Measurements from ENCODE around the gene PRLR. TPM values are rescaled to one million over a fixed set of nuclear protein-coding genes. Genes with fewer than 3 reads are reported as not detected.

Gene PRLR
- total and polyA plus RNA-seq, 2 of the 13 experiments (the other 11 are each of a cell fraction or from before 2014, with no cell fraction given): 12.2 to 13.3 TPM

DNA sequence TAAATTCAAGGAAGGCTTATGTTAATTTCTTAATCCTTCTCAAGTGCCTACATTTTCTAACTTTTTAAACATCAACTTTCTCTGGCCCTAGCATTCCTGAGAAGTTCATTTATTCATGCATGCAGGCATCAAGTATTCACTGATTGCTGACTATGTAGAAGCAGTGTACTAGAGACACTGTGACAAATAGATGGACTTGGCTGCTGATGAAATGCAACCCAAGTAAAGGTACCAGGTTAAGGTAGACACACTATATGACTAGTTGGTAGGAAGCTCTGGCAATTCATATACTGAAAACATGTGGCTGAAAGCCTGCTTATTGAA, 66.6 kb downstream of the PRLR start:
- no peak for TF ChIP-seq ZNF552 (CRISPR knock-in tag; IDR thresholded peaks at IDR 0.05; ENCODE audit: borderline replicate concordance)
- TF ChIP-seq, protein P1, sequence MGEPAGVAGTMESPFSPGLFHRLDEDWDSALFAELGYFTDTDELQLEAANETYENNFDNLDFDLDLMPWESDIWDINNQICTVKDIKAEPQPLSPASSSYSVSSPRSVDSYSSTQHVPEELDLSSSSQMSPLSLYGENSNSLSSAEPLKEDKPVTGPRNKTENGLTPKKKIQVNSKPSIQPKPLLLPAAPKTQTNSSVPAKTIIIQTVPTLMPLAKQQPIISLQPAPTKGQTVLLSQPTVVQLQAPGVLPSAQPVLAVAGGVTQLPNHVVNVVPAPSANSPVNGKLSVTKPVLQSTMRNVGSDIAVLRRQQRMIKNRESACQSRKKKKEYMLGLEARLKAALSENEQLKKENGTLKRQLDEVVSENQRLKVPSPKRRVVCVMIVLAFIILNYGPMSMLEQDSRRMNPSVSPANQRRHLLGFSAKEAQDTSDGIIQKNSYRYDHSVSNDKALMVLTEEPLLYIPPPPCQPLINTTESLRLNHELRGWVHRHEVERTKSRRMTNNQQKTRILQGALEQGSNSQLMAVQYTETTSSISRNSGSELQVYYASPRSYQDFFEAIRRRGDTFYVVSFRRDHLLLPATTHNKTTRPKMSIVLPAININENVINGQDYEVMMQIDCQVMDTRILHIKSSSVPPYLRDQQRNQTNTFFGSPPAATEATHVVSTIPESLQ (CRISPR knock-in tag; conservative IDR thresholded peaks at IDR 0.05): no peak
- POLR2A ChIA-PET: no interaction called here
- DNase-seq (ENCODE audit: low spot score) (no peak), ATAC-seq (no peak), FAIRE-seq (no peak)
- in situ Hi-C loops (cut with HindIII; ENCODE audit: extremely low pct_ligation_motif_present, low pct_unique_long_range_greater_than_20kb) (no loop called here), intact Hi-C loops (cut with micrococcal nuclease; ENCODE audit: unreplicated experiment) (no loop called here)
- peaks cover 36% of the 10 kb centered on the region for H3K4me1 ChIP-seq (ENCODE audit: insufficient read depth, low read length)
- H3K4me2 ChIP-seq (ENCODE audit: low read depth, low read length): no peak overlapping the region
- no peak overlapping the region for H3K9ac ChIP-seq (ENCODE audit: insufficient read depth, low read depth, low read length)
- H3K9me3 ChIP-seq (ENCODE audit: low read length): no peaks in the 10 kb centered on the region
- no peaks in the 10 kb centered on the region for H4K20me1 ChIP-seq (ENCODE audit: insufficient read depth, low read length)
- CTCF ChIA-PET (ENCODE audit: low intra/inter-chr PET ratio, low total read pairs): no interaction called here
- H2AFZ ChIP-seq (ENCODE audit: low read length): no peak overlapping the region
- H3K4me3 ChIP-seq (replicated peaks in 1 of 3; ENCODE audit: insufficient read depth in 1 of 3, low read depth in 2 of 3, low read length in 3 of 3): no peak overlapping the region
- no peaks in the 10 kb centered on the region for H3K79me2 ChIP-seq (ENCODE audit: insufficient read depth, low read length)
- no peaks in the 10 kb centered on the region for H3K27me3 ChIP-seq (ENCODE audit: control insufficient read depth in 1 of 2, insufficient read depth in 2 of 2, low read length in 2 of 2)
- BruUV-seq (replicated peaks): no TSS peak
- H3K36me3 ChIP-seq (replicated peaks in 1 of 2; ENCODE audit: control insufficient read depth in 1 of 2, insufficient read depth in 2 of 2, low read length in 2 of 2): no peaks in the 10 kb centered on the region
- H3K27ac ChIP-seq (ENCODE audit: extremely low read length, insufficient read depth, low read length): no peak overlapping the region

DNA sequence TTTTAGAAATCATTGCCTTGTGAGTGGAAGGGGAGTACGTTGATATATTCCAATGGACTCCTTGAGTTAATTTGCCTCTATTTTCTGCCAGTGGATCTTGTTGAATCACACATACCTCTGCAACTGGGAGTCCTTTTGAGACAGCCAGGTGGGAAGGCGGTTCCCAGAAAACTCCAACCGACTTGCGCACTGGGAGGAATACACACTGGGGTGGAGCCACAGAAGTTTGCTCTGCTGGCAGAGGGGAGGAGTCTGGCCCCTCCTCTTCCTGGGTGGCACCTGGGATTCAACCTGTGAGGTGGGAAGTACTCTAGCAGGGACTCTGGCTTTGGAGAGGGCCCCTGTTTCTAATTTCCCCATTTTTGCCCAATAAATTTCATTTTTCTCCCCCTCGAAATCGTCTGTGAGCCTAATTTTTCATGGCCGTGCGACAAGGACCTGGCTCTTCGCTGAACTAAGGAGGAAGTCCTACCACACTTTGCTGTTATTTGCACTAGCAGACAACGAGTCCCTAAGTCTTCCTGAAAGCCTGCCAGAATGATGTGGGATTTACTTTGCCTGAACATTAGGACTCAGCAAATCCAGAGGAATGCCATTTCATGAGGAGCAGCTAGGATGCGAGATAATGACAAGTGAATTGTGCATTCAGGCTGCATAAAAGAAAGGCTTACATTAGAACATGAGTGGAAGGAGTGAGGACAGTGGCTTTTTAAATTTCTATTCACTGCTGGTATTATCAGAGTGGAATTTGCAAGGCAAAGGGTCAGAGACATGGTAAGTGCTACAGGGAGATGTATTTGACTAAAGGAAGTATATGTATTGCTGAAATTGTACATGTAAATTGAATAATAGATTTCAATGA, 67.2 kb downstream of the PRLR start:
- peaks cover 42% of the 10 kb centered on the region for H3K4me1 ChIP-seq (ENCODE audit: insufficient read depth, low read length)
- H3K36me3 ChIP-seq (replicated peaks in 1 of 2; ENCODE audit: control insufficient read depth in 1 of 2, insufficient read depth in 2 of 2, low read length in 2 of 2): no peaks in the 10 kb centered on the region
- in situ Hi-C loops (cut with HindIII; ENCODE audit: extremely low pct_ligation_motif_present, low pct_unique_long_range_greater_than_20kb) (no loop called here), intact Hi-C loops (cut with micrococcal nuclease; ENCODE audit: unreplicated experiment) (no loop called here)
- BruUV-seq (replicated peaks): no TSS peak
- no peak overlapping the region for H3K4me3 ChIP-seq (replicated peaks in 1 of 3; ENCODE audit: insufficient read depth in 1 of 3, low read depth in 2 of 3, low read length in 3 of 3)
- FAIRE-seq (no peak), ATAC-seq (no peak), DNase-seq (ENCODE audit: low spot score) (no peak)
- 93% methylated on average over 11 of the region's 11 CpGs for WGBS (ENCODE audit: low lambda C conversion rate)
- H3K9ac ChIP-seq (ENCODE audit: insufficient read depth, low read depth, low read length): no peak overlapping the region
- H3K27ac ChIP-seq (ENCODE audit: extremely low read length, insufficient read depth, low read length): no peak overlapping the region
- no peaks in the 10 kb centered on the region for H3K79me2 ChIP-seq (ENCODE audit: insufficient read depth, low read length)
- no peak overlapping the region for H2AFZ ChIP-seq (ENCODE audit: low read length)
- no peaks in the 10 kb centered on the region for H4K20me1 ChIP-seq (ENCODE audit: insufficient read depth, low read length)
- H3K4me2 ChIP-seq (ENCODE audit: low read depth, low read length): no peak overlapping the region
- CTCF ChIA-PET (ENCODE audit: low intra/inter-chr PET ratio, low total read pairs): no interaction called here
- POLR2A ChIA-PET: no interaction called here
- H3K9me3 ChIP-seq (ENCODE audit: low read length): no peaks in the 10 kb centered on the region
- no peaks in the 10 kb centered on the region for H3K27me3 ChIP-seq (ENCODE audit: control insufficient read depth in 1 of 2, insufficient read depth in 2 of 2, low read length in 2 of 2)
- TF ChIP-seq, protein P2, sequence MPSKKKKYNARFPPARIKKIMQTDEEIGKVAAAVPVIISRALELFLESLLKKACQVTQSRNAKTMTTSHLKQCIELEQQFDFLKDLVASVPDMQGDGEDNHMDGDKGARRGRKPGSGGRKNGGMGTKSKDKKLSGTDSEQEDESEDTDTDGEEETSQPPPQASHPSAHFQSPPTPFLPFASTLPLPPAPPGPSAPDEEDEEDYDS (CRISPR knock-in tag; IDR thresholded peaks at IDR 0.05): no peak
- TF ChIP-seq, protein P3, sequence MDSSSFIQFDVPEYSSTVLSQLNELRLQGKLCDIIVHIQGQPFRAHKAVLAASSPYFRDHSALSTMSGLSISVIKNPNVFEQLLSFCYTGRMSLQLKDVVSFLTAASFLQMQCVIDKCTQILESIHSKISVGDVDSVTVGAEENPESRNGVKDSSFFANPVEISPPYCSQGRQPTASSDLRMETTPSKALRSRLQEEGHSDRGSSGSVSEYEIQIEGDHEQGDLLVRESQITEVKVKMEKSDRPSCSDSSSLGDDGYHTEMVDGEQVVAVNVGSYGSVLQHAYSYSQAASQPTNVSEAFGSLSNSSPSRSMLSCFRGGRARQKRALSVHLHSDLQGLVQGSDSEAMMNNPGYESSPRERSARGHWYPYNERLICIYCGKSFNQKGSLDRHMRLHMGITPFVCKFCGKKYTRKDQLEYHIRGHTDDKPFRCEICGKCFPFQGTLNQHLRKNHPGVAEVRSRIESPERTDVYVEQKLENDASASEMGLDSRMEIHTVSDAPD (CRISPR knock-in tag; IDR thresholded peaks at IDR 0.05): no peak
- TF ChIP-seq, protein P4, sequence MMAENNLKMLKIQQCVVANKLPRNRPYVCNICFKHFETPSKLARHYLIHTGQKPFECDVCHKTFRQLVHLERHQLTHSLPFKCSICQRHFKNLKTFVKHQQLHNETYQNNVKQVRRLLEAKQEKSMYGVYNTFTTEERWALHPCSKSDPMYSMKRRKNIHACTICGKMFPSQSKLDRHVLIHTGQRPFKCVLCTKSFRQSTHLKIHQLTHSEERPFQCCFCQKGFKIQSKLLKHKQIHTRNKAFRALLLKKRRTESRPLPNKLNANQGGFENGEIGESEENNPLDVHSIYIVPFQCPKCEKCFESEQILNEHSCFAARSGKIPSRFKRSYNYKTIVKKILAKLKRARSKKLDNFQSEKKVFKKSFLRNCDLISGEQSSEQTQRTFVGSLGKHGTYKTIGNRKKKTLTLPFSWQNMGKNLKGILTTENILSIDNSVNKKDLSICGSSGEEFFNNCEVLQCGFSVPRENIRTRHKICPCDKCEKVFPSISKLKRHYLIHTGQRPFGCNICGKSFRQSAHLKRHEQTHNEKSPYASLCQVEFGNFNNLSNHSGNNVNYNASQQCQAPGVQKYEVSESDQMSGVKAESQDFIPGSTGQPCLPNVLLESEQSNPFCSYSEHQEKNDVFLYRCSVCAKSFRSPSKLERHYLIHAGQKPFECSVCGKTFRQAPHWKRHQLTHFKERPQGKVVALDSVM (CRISPR knock-in tag; IDR thresholded peaks at IDR 0.05): no peak
- no peak for TF ChIP-seq KLF13 (CRISPR knock-in tag; IDR thresholded peaks at IDR 0.05)
- no peak for TF ChIP-seq SMARCC2 (IDR thresholded peaks at IDR 0.05)
- TF ChIP-seq, protein P5, sequence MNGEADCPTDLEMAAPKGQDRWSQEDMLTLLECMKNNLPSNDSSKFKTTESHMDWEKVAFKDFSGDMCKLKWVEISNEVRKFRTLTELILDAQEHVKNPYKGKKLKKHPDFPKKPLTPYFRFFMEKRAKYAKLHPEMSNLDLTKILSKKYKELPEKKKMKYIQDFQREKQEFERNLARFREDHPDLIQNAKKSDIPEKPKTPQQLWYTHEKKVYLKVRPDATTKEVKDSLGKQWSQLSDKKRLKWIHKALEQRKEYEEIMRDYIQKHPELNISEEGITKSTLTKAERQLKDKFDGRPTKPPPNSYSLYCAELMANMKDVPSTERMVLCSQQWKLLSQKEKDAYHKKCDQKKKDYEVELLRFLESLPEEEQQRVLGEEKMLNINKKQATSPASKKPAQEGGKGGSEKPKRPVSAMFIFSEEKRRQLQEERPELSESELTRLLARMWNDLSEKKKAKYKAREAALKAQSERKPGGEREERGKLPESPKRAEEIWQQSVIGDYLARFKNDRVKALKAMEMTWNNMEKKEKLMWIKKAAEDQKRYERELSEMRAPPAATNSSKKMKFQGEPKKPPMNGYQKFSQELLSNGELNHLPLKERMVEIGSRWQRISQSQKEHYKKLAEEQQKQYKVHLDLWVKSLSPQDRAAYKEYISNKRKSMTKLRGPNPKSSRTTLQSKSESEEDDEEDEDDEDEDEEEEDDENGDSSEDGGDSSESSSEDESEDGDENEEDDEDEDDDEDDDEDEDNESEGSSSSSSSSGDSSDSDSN (CRISPR knock-in tag; IDR thresholded peaks at IDR 0.05): no peak
- no peak for TF ChIP-seq GATAD1 (CRISPR knock-in tag; IDR thresholded peaks at IDR 0.05)
